Measurements from ENCODE around the gene CNTN4. TPM values are rescaled to one million over a fixed set of nuclear protein-coding genes. Genes with fewer than 3 reads are reported as not detected.

Gene CNTN4
- total RNA-seq, 1 donor from 2014 or later = 0.79 TPM

- FAIRE-seq = no peak
- peak; percentile 4 for DNase-seq (ENCODE audit: low read depth)
- no peaks in the 10 kb centered on the region for H3K27me3 ChIP-seq (ENCODE audit: control insufficient read depth, insufficient read depth, low read length)
- H3K4me3 ChIP-seq (ENCODE audit: low read depth, low read length) = no peak overlapping the region
- TF ChIP-seq, protein P1, sequence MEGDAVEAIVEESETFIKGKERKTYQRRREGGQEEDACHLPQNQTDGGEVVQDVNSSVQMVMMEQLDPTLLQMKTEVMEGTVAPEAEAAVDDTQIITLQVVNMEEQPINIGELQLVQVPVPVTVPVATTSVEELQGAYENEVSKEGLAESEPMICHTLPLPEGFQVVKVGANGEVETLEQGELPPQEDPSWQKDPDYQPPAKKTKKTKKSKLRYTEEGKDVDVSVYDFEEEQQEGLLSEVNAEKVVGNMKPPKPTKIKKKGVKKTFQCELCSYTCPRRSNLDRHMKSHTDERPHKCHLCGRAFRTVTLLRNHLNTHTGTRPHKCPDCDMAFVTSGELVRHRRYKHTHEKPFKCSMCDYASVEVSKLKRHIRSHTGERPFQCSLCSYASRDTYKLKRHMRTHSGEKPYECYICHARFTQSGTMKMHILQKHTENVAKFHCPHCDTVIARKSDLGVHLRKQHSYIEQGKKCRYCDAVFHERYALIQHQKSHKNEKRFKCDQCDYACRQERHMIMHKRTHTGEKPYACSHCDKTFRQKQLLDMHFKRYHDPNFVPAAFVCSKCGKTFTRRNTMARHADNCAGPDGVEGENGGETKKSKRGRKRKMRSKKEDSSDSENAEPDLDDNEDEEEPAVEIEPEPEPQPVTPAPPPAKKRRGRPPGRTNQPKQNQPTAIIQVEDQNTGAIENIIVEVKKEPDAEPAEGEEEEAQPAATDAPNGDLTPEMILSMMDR (IDR thresholded peaks at IDR 0.05; ENCODE audit: insufficient read depth, low read length, severe bottlenecking) = peak; percentile 5
- no peaks in the 10 kb centered on the region for H3K36me3 ChIP-seq (ENCODE audit: control insufficient read depth, insufficient read depth, low read length)
These were observed 666.4 kb downstream of the CNTN4 start for GRCh38 chr3:2765002-2765579.

- Histone ChIP-seq H3K27me3 (ENCODE audit: control insufficient read depth, insufficient read depth, low read length) (no peaks in the 10 kb centered on the region), H3K36me3 (ENCODE audit: control insufficient read depth, insufficient read depth, low read length) (no peaks in the 10 kb centered on the region), H3K4me3 (ENCODE audit: low read depth, low read length) (no peak overlapping the region)
- FAIRE-seq (no peak), DNase-seq (ENCODE audit: low read depth) (no peak)
- TF ChIP-seq, protein P1 (IDR thresholded peaks at IDR 0.05; ENCODE audit: insufficient read depth, low read length, severe bottlenecking) = no peak
These were observed 671.8 kb downstream of the CNTN4 start for GRCh38 chr3:2770451-2770850.

DNA sequence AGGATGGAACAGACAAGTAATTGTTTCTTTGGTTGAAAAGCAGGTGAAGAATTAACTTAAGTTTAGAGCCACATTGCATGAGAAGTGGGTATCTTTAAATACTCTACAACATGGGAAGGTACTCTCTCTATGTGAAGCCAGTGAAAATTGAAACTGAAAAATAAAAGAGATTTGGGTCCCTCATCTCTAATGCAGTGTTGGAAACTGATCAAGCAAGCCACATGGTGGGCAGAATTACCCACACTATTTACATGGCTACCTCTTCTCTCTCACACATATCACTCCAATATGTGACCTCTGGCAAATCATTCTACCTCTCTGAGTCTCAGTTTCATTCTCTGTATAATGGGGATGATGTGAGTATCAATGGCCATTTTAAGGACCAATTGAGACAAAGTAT, 672.5 kb downstream of the CNTN4 start:
- FAIRE-seq = no peak

DNA sequence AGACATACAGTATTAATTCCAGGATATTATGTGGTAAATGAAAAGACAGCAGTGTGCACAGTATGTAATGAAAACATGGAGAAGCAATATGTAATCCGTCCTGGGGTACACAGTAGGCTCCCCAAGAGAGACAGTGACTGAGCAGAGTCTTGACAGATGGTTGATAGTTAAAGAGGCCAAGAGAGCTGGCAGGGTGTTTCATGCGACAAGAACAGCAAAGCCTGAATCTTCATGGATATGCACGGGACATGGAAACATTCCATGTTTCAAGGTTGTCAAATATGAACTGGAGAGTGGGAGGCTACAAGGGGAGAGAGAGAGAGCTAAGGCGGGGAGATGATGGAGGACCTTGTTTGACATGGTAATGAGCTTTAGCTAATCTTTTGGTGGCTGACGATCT, 673.1 kb downstream of the CNTN4 start:
- no peak for DNase-seq (ENCODE audit: low read depth)
- FAIRE-seq = no peak

More for the DNA sequence above, 672.5 kb downstream of the CNTN4 start:
- no peak for DNase-seq (ENCODE audit: low read depth)
- Histone ChIP-seq H3K27me3 (ENCODE audit: control insufficient read depth, insufficient read depth, low read length) (no peaks in the 10 kb centered on the region), H3K4me3 (ENCODE audit: low read depth, low read length) (no peak overlapping the region), H3K36me3 (ENCODE audit: control insufficient read depth, insufficient read depth, low read length) (no peaks in the 10 kb centered on the region)
- TF ChIP-seq, protein P1 (IDR thresholded peaks at IDR 0.05; ENCODE audit: insufficient read depth, low read length, severe bottlenecking) = no peak

GRCh38 chr3:2772803-2773202, 674.1 kb downstream of the CNTN4 start:
- FAIRE-seq = no peak
- Histone ChIP-seq H3K36me3 (ENCODE audit: control insufficient read depth, insufficient read depth, low read length) (no peaks in the 10 kb centered on the region), H3K27me3 (ENCODE audit: control insufficient read depth, insufficient read depth, low read length) (no peaks in the 10 kb centered on the region), H3K4me3 (ENCODE audit: low read depth, low read length) (no peak overlapping the region)
- TF ChIP-seq, protein P1 (IDR thresholded peaks at IDR 0.05; ENCODE audit: insufficient read depth, low read length, severe bottlenecking) = no peak
- DNase-seq (ENCODE audit: low read depth) = no peak

More for the DNA sequence above, 673.1 kb downstream of the CNTN4 start:
- Histone ChIP-seq H3K4me3 (ENCODE audit: low read depth, low read length) (no peak overlapping the region), H3K27me3 (ENCODE audit: control insufficient read depth, insufficient read depth, low read length) (no peaks in the 10 kb centered on the region), H3K36me3 (ENCODE audit: control insufficient read depth, insufficient read depth, low read length) (no peaks in the 10 kb centered on the region)
- TF ChIP-seq, protein P1 (IDR thresholded peaks at IDR 0.05; ENCODE audit: insufficient read depth, low read length, severe bottlenecking) = no peak

Measured in bronchial epithelial cell (primary cell).